ENCODE measurements around the gene SETBP1.

- TF ChIP-seq CTCF (IDR thresholded peaks at IDR 0.05), result no peak
- TF ChIP-seq POLR2AphosphoS5 (IDR thresholded peaks at IDR 0.05), result no peak
- no peak for TF ChIP-seq POLR2A (IDR thresholded peaks at IDR 0.05)
These were observed 405.4 kb downstream of the SETBP1 start for GRCh38 chr18:45085916-45086624.

All from stomach (tissue), 4 donors.